Spleen (tissue), 11 donors: ENCODE data around the gene EYA2. TPM values are rescaled to one million over a fixed set of nuclear protein-coding genes. Genes with fewer than 3 reads are reported as not detected.

ENCODE experiments used
- DNase-seq: peaks from one replicate; pipeline ENCODE4 v3.0.0-alpha.2; 2020
- H3K27ac ChIP-seq, 8 donors: fragments of 200-600 bp; sonication (generic) in 7 of 8; 1 replicate in 4 of 8; 2 replicates in 4 of 8; pipeline versions ENCODE4 v1.5.0 to v1.8.0; 2016 to 2021; ENCODE audit warnings: inconsistent platforms in 4 of 8, mild to moderate bottlenecking in 4 of 8, moderate library complexity in 1 of 8
- H3K27me3 ChIP-seq, 7 donors: fragments of 200-600 bp; sonication (generic) in 6 of 7; replicated peaks in 1 of 7; 1 replicate in 4 of 7; 2 replicates in 3 of 7; pipeline versions ENCODE4 v1.5.0 to v1.8.0; 2016 to 2021; ENCODE audit warnings: inconsistent platforms in 3 of 7, mild to moderate bottlenecking in 1 of 7
- H3K36me3 ChIP-seq, 6 donors: fragments of 200-600 bp; sonication (generic) in 5 of 6; 1 replicate in 4 of 6; 2 replicates in 2 of 6; pipeline versions ENCODE4 v1.5.0 to v1.8.0; 2016 to 2021; ENCODE audit warnings: inconsistent platforms in 2 of 6
- H3K4me1 ChIP-seq, 6 donors: fragments of 200-600 bp; sonication (generic) in 5 of 6; 1 replicate in 3 of 6; 2 replicates in 3 of 6; pipeline versions ENCODE4 v1.5.0 to v1.8.0; 2016 to 2021; ENCODE audit warnings: inconsistent platforms in 3 of 6
- H3K4me3 ChIP-seq, 8 donors: fragments of 200-600 bp; sonication (generic) in 7 of 8; 1 replicate in 4 of 8; 2 replicates in 4 of 8; pipeline versions ENCODE4 v1.5.0 to v1.8.0; 2016 to 2021; ENCODE audit warnings: inconsistent platforms in 4 of 8, mild to moderate bottlenecking in 4 of 8, moderate library complexity in 2 of 8
- H3K9me3 ChIP-seq, 8 donors: fragments of 200-600 bp; sonication (generic) in 7 of 8; 1 replicate in 4 of 8; 2 replicates in 4 of 8; pipeline versions ENCODE4 v1.5.0 to v1.8.0; 2016 to 2021; ENCODE audit warnings: inconsistent platforms in 4 of 8
- CTCF ChIP-seq, 11 experiments: fragments of 200-600 bp in 7 of 11; fragments of 450-650 bp in 4 of 11; sonication (generic) in 4 of 11; IDR thresholded peaks in 8 of 11; conservative IDR thresholded peaks in 3 of 11; 1 replicate in 7 of 11; 2 replicates in 4 of 11; pipeline versions ENCODE4 v1.4.0 to v1.8.0; 2016 to 2021; ENCODE audit warnings: antibody characterized with exemption in 11 of 11, inconsistent platforms in 4 of 11, mild to moderate bottlenecking in 1 of 11
- POLR2A ChIP-seq, 3 donors: fragments of 450-650 bp; IDR thresholded peaks; one replicate each; pipeline ENCODE4 v1.5.1; 2017; ENCODE audit warnings: antibody characterized with exemption in 3 of 3, mild to moderate bottlenecking in 1 of 3
- POLR2AphosphoS5 ChIP-seq, 3 donors: sonication (generic); formaldehyde crosslinking; IDR thresholded peaks; one replicate each; pipeline ENCODE4 v1.5.1; 2017; ENCODE audit warnings: antibody characterized with exemption in 3 of 3
- WGBS, 5 donors: extraction: QIAGEN DNeasy Blood & Tissue Kit in 3 of 5; methylation state at CpG; one replicate each; pipeline versions ENCODE4 v1.1.5 to v1.1.7; 2013 to 2018; 5-methylcytosine and 5-hydroxymethylcytosine counted together
- intact Hi-C: fragments of 100-400 bp; cut with DNase I; formaldehyde crosslinking; loops from one replicate; pipeline ENCODE4 v1.15.0; 2023; ENCODE audit warnings: low total_unique reads
- polyA plus RNA-seq, 3 donors: library from polyadenylated mRNA; stranded (reverse); fragments of 200-250 nt; gene quantifications; one replicate each; pipeline ENCODE4 v1.2.1, GENCODE V29; 2013
- total RNA-seq, 7 donors: library from RNA; depleted of rRNA in 3 of 7; stranded (reverse); fragments of >200 nt in 3 of 7; fragmentation: NEBNext Ultra II Directional in 4 of 7; extraction: Animal tissue kit (Norgen Biotek cat#: 25700) in 4 of 7; gene quantifications; one replicate each; pipeline versions ENCODE4 v1.1.0 to v1.2.1, GENCODE V29; 2016 to 2021
- donor health status: healthy with polysubstance abuse.
- donor health status: DM: no; HTN: no; CAD: no; lungs with moderate emphysema.
- donor health status: DM: no; HTN: no; CAD: no.
- donor health status: Bipolar disorder and iron deficiency.
- donor health status: healthy.
- donor health status: DM: no; HTN: no; CAD: no.
- donor health status: DM: yes; HTN: yes; CAD: no.

Gene EYA2
- total and polyA plus RNA-seq, 10 donors: 0.26 to 0.76 (median 0.51) TPM; not detected in 1

- Histone ChIP-seq H3K4me3 (no peak overlapping the region), H3K36me3 (peaks cover 2 to 100% (median 86%) of the 10 kb centered on the region in 6 donors), H3K27me3 (no peaks in the 10 kb centered on the region), H3K4me1 (peaks cover 0 to 7% (median 0%) of the 10 kb centered on the region in 6 donors), H3K27ac (no peak overlapping the region), H3K9me3 (no peaks in the 10 kb centered on the region)
- intact Hi-C loops: no loop called here
- 87 to 92% (median 91%) methylated on average over 12 of the region's 12 CpGs for WGBS, 5 donors
- TF ChIP-seq CTCF (IDR thresholded peaks at IDR 0.05 in 8 of 11, conservative IDR thresholded peaks at IDR 0.05 in 3 of 11): no peak
- no peak for TF ChIP-seq POLR2A (IDR thresholded peaks at IDR 0.05)
- no peak for TF ChIP-seq POLR2AphosphoS5 (IDR thresholded peaks at IDR 0.05)
- DNase-seq: no peak
Observed at GRCh38 chr20:47217482-47218446, 323.1 kb downstream of the EYA2 start.

DNA sequence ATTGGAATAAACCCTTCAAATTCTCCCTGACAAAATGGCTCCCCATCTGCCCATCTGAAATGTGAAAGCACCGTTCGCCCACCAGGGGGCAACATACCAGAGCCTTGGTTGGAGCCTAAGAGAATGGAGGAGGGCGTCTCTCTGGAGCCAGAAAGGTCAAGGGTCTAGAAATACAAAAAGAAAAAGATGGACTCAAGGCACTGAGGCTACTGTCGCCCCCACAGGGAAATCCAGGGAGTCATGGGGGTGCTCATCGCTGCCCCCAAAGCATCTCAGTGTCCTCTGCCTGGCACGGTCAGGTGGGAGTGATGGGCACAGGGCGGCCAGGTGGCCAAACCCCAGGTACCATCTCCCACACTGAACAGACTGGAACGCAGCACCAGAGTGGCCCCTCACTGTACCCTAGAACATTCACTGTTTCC is 325.5 kb downstream of the EYA2 start:
- H3K36me3 ChIP-seq: peaks cover 2 to 100% (median 87%) of the 10 kb centered on the region in 6 donors
- no peak for DNase-seq
- WGBS, 5 donors: 92 to 97% (median 95%) methylated on average over 8 of the region's 8 CpGs

DNA sequence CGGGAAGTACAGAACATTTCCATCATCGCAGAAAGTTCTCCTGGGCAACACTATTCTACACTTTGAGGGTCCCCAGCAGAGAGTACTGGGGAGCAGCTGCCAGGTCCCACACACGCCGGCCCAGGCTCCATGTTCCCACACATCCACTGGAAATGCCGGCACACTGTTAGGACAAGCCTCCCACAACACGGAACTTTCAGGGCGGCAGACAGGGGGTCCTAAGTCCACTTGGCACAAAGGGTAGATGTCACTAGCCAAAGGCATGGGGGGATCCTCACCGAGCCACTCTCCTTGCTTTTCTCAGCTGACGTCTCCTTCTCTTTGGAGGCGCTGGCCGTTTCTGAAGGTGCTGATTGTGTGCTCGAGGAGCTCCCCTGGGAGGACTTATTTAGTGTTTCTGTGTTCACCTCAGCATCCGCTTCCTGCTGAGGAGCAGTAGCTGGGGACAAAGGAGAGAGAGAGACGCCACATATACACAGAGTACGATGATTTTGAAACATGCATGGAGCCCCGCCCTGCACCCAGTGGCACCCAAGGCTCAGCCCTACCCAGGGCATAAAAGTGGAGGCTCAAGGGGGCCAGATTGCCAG is 326.5 kb downstream of the EYA2 start:
- Histone ChIP-seq H3K9me3 (no peaks in the 10 kb centered on the region), H3K4me1 (peaks cover 0 to 21% (median 0%) of the 10 kb centered on the region in 6 donors), H3K27ac (peak overlapping the region in 1 of 8 donors; percentile 13), H3K27me3 (no peaks in the 10 kb centered on the region), H3K36me3 (peaks cover 2 to 100% (median 85%) of the 10 kb centered on the region in 6 donors), H3K4me3 (no peak overlapping the region)
- TF ChIP-seq CTCF (IDR thresholded peaks at IDR 0.05 in 8 of 11, conservative IDR thresholded peaks at IDR 0.05 in 3 of 11) (no peak), POLR2AphosphoS5 (IDR thresholded peaks at IDR 0.05) (no peak), POLR2A (IDR thresholded peaks at IDR 0.05) (no peak)
- intact Hi-C loops: no loop called here
- no peak for DNase-seq
- WGBS, 5 donors: 86 to 95% (median 90%) methylated on average over 16 of the region's 16 CpGs

More for the DNA sequence above, 325.5 kb downstream of the EYA2 start:
- intact Hi-C loops: no loop called here
- Histone ChIP-seq H3K4me1 (peaks cover 0 to 12% (median 0%) of the 10 kb centered on the region in 6 donors), H3K27me3 (no peaks in the 10 kb centered on the region), H3K4me3 (no peak overlapping the region), H3K9me3 (no peaks in the 10 kb centered on the region), H3K27ac (no peak overlapping the region)
- TF ChIP-seq POLR2AphosphoS5 (IDR thresholded peaks at IDR 0.05) (no peak), CTCF (IDR thresholded peaks at IDR 0.05 in 8 of 11, conservative IDR thresholded peaks at IDR 0.05 in 3 of 11) (peak in 10 of 11 experiments; percentile 25 to 72 (median 45))
